ENCODE measurements around the gene GPC1.
A peak's percentile ranks its signal among the peaks of the same experiment; 100 is the strongest.
"Not testable (repeated sequence)": the region's sequence is repeated elsewhere in the genome, so short reads cannot be mapped to it uniquely, and the experiment has no call there.

GPC1 gene, protein sequence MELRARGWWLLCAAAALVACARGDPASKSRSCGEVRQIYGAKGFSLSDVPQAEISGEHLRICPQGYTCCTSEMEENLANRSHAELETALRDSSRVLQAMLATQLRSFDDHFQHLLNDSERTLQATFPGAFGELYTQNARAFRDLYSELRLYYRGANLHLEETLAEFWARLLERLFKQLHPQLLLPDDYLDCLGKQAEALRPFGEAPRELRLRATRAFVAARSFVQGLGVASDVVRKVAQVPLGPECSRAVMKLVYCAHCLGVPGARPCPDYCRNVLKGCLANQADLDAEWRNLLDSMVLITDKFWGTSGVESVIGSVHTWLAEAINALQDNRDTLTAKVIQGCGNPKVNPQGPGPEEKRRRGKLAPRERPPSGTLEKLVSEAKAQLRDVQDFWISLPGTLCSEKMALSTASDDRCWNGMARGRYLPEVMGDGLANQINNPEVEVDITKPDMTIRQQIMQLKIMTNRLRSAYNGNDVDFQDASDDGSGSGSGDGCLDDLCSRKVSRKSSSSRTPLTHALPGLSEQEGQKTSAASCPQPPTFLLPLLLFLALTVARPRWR

GRCh38 chr2:240435457-240435947, at the start of gene GPC1:
TSS of gene GPC1 (plus strand) at chr2:240435663. CDS start at chr2:240435919, 256 bp downstream.
- peak; percentile 14 to 16 for DNase-seq (ENCODE audit: low read depth in 2 of 2)

GRCh38 chr2:240386326-240386725, 49.1 kb upstream of the GPC1 start:
- DNase-seq (ENCODE audit: low read depth in 2 of 2) = no peak

DNA sequence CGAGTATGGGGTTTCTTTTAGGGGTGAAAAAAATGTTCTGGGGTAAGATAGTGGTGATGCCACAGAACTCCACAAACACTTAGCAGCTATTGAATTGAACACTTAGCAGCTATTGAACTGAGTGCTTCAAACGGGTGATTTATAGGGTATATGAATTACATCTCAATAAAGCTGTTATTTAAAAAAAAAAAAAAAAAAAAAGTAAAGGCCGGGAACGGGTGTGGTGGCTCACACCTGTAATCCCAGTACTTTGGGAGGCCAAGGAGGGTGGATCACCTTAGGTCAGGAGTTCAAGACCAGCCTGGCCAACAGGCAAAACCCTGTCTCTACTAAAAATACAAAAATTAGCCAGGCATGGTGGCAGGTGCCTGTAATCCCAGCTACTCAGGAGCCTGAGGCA, 48.7 kb upstream of the GPC1 start:
- not testable (repeated sequence) for DNase-seq (ENCODE audit: low read depth in 2 of 2)

DNA sequence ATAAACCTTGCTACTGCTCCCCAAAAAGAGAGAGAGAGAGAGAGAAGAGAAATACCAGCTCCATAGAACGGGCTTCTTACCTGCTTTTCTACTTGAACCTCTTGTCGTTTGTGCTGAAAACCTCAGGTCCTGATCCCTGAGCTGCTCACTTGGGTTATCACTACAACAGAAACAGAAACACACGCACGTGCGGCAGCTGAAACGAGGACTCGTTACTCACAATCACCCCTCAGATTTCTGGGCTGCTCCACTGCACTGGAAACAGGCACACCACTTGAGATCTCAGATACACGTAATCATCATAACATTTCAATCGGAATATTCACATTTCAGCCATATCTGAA, 48.2 kb upstream of the GPC1 start:
- no peak for DNase-seq (ENCODE audit: low read depth in 2 of 2)

DNA sequence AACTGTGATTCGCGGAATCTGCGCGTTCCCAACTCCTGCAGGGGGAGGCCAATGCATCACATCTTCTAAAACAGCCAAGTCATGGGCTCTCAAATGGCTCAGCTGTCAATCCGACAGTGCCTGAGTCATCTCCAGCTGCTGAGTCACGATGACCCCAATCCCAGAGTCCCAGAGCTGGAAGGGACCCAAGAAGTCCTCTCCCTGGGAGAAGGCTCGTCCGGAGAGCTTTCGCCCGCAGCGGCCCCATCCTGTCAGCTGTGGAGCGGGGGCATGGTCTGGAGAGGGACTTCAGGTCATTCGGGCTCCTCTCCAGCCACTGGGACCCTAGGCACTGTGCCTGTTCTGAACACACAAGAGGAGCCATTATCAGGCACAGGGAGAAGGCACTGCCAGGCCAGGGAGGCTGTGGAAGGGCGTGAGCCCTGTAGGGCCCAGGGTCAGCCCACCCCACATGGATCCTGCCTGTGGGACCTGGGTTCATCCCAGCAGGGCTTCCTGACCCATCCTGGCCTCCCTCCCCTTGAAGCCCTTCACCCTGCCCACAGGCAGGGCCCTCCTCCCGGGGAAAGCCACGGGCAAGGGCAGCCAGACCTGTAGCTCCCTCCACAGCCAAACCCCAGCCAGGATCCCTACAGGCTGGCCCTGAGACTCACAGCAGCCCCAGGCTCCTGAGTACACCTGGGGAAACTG, 47.6 kb upstream of the GPC1 start:
- DNase-seq (ENCODE audit: low read depth in 2 of 2) = no peak

- no peak for DNase-seq (ENCODE audit: low read depth in 2 of 2)
Measured at GRCh38 chr2:240388471-240389301, 46.8 kb upstream of the GPC1 start.

DNA sequence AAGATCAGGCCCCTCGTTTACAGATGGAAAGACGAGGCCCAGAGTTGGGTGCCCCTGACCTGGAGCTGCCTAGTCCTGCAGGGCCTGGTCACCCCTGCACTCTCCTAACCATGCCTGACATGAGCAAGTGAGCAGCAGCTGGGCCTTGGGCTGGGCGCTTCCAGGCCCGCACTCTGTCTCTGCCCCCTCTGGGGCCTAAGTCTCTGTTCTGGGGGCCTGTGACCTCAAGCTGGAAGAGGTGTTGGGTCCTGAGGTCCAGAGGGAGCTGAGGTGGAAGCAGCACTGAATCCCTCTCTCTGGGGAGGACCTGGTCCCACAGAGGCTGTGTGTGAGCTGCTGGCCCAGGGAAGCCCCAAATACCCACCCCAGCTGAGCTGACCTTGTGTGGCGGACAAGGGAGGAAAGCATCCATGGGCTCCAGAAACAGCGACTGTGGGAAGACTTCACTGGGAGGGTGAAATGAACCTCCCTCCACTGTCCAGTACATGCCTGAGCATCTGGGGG, 46.1 kb upstream of the GPC1 start:
- DNase-seq (ENCODE audit: low read depth in 2 of 2) = no peak

DNA sequence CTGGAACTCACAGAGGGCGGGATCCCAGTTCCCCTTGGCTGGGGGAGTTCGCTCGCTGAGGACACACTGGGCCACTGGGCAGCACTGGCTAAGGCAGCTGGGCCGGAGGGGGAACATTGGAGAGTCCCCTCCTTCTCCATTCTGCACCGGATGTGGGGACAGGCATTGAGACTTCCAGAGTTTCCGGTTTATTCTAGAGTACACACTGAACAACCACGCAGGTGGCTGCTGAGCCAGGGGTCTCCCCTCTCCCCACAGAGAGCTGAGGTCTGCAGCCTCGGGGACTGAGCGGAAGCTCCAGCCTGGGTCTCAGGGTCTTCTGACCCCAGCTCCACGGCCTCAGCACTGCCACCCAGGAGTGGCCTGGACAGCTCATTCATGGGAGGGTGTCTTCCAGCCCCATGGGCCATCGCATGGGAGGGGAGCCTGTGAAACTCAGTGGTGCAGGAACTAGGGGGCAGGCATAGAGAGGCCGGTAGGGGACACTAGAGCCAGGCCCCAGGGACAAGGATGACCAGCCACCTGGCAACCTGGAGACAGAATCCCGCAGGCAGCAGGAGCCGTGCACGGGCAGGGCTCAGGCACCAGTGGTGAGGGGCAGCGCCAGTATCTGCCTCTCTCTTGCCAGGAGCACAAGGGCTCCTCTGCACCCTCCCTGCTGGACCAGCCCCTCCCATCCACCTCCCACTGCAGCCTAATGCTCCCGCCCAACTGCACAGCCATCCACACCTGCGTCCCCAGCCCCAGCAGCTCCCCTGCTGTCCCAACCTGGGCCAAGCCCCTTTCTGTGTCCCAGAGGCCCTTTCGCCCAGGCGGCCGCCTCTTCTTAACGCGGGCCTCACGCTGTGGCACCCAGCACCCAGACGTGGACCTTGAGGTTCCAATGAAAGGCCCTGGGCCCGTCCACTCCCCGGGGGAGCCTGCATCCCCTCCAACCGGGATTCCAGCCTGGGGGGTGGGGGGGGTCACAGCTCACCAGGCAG, 45.1 kb upstream of the GPC1 start:
- no peak for DNase-seq (ENCODE audit: low read depth in 2 of 2)

DNA sequence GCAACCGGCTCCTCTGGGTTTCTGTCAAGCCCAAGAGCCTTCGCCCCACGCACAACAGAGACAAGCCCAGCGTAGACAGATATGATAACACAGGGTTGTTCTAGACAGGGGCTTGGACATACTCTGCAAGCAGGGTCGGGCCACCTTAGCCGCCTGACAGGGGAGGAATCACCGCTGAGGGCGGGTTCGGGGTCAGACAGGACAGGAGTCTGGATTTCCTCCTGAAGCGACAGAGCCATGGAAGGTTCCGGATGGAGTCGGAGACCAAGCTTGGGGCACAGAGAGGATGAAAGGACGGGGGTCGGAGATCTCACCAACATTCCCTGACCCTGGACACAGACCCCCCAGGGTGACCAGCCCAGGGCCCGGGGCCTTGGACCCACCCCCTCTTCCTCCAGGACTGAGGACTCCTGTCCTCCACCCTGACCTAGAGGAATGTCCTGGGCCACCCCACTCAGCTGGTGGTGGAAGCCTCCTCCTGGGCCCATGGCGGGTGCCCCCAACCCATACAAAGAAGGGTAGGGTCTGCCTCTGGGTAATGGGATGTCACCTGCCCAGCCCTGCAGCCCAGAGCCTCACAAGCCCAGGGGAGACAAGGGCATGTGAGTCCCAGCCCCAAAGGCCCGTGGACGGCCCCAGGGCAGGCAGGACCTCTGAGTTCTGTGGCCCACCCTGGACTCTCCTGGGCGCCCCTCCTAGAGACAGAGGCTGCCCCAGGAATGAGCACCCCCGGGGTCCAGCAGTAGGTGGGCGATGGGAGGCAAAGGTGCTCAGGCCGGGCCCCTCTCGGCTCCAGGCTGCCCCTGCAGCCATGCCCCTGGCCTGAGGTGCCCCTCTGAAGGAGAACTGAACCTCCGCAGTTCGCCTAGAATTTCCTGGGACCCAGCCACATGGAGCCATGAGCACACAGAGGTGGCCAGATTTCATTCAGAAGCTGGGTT, 44.1 kb upstream of the GPC1 start:
- DNase-seq (ENCODE audit: low read depth in 2 of 2) = no peak

- DNase-seq (ENCODE audit: low read depth in 2 of 2) = no peak
Measured at GRCh38 chr2:240392084-240392947, 43.1 kb upstream of the GPC1 start.

DNA sequence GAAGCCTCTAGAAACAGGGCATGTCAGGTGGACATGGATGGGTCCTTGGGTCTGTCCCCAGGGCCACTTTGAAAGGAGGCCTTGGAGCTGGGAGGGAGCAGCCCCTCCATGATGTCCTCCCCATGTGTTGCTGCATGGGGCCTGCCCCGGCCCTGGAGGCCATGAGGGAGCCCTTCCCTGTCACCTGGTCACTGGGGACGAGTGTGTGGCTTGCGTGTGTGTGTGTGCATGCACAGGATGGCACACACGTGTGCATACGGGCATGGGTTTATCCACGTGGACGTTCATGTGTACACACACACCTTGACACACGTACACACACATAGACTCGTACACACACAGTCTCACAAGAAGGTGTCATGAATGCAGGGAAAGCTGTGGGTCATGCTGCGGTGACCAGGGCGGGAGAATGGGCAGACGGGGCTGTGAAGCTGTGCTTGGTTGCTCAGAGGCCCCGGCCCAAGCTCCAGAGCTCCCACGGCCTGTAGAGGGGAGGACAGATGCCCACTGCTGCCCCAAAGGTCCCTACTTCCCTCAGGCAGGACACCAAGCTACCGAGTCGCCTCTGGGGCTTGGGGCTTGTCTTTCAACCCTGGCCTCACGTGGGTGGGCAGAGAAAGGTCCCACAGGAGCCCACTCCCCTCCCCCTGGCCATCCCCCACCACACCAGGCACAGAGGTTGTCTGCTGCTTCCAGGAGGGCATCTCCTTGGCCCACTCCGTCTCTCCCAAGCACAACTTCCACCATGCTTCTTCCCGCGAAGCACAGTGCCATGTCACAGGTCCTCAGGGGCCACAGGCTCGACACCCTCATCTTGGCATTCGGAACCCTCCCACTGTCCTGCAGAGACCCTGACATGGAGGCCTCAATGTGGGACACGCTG, 42.3 kb upstream of the GPC1 start:
- no peak for DNase-seq (ENCODE audit: low read depth in 2 of 2)

GRCh38 chr2:240393831-240394410, 41.5 kb upstream of the GPC1 start:
- no peak for DNase-seq (ENCODE audit: low read depth in 2 of 2)

DNA sequence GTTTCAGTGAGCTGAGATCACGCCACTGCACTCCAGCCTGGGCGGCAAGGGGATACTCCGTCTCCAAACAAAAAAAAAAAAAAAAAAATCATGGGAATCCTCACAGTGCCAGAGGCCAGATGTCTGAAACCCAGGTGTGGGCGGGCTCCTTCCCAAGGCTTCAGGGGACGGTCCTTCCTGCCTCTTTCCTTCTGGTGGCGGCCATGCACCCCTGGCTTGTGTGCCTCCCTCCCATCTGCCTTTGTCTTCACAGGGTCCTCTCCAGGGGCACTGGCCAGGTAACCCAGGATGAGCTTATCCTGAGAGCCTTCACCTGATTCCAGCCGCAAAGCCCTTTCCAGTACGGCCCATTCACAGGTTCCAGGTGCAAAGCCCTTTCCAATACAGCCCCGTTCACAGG, 40.9 kb upstream of the GPC1 start:
- no peak for DNase-seq (ENCODE audit: low read depth in 2 of 2)

DNA sequence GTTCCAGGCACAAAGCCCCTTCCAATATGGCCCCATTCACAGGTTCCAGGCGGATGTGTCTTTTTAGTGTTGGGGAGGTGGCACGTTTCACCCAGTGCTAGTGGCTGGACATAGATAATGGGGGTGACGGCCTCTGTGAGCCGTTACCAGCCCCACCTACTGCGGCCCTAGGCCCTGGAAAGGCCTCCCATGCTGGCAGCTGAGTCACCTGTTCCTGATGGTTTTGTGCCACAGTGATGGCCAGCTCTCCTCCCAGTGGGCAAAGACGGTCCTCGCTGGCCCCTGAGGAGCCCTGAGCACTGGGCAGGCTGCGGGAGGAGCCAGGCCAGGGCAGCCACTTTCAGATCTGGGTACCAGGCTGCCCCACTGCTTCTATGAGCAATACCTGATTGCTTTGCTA, 40.0 kb upstream of the GPC1 start:
- DNase-seq (ENCODE audit: low read depth in 2 of 2) = no peak

- DNase-seq (ENCODE audit: low read depth in 2 of 2) = no peak
Measured at GRCh38 chr2:240395896-240396622, 39.4 kb upstream of the GPC1 start.

All from activated CD8-positive, alpha-beta memory T cell treated with anti-CD3 and anti-CD28 coated beads for 4 hours (primary cell).